ENCODE measurements around the gene DOK6.

DOK6 gene

DNA sequence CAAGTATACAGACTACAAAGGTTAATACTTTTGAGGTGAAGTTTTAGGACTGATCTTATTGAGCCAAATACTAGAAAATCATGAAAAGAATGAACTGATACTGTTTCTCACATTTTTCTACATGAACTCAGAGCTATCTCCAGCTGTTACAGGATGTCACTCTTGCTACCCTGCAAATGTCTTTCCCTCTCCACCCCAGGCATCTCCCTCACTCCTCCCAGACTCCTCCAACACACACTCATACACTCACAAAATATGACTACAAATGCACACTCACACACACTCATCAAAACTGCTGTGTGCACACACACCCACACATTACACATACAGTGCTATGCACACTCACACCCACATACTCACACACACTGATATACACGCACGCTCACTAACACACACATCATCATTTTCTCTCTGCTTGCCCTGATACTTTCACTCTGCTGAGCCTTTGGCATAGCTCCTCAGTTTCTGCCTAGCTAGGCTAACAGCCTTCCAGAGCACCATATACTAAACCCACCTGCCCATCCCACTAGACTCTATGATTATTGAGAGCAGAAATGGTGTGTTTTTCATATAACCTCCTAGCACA lies 273.7 kb downstream of the DOK6 start:
- no peak for TF ChIP-seq ZFX (IDR thresholded peaks at IDR 0.05)
- TF ChIP-seq, protein P1, sequence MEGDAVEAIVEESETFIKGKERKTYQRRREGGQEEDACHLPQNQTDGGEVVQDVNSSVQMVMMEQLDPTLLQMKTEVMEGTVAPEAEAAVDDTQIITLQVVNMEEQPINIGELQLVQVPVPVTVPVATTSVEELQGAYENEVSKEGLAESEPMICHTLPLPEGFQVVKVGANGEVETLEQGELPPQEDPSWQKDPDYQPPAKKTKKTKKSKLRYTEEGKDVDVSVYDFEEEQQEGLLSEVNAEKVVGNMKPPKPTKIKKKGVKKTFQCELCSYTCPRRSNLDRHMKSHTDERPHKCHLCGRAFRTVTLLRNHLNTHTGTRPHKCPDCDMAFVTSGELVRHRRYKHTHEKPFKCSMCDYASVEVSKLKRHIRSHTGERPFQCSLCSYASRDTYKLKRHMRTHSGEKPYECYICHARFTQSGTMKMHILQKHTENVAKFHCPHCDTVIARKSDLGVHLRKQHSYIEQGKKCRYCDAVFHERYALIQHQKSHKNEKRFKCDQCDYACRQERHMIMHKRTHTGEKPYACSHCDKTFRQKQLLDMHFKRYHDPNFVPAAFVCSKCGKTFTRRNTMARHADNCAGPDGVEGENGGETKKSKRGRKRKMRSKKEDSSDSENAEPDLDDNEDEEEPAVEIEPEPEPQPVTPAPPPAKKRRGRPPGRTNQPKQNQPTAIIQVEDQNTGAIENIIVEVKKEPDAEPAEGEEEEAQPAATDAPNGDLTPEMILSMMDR (conservative IDR thresholded peaks at IDR 0.05) = no peak
- no peak overlapping the region for H3K27ac ChIP-seq

DNA sequence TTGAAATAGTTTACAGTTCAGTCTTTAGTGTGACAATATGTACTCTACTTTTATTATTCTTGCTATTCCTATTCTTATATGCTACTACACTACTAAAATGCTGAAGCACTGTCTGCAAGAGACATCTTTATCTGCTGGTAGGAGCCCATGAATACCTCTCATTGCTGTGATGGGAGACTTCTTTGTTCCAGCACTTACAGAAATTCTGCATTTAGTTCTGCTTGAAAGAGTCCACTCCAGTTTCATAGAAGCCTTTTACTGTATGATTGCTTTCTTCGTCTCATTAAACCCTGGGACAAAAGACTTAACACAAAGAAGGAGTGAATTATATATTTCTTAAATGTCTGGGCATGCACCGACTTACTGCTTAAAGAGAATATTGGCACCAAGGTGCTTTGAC lies 274.3 kb downstream of the DOK6 start:
- no peak overlapping the region for H3K27ac ChIP-seq
- no peak for TF ChIP-seq ZFX (IDR thresholded peaks at IDR 0.05)
- TF ChIP-seq, protein P1 (conservative IDR thresholded peaks at IDR 0.05) = no peak

DNA sequence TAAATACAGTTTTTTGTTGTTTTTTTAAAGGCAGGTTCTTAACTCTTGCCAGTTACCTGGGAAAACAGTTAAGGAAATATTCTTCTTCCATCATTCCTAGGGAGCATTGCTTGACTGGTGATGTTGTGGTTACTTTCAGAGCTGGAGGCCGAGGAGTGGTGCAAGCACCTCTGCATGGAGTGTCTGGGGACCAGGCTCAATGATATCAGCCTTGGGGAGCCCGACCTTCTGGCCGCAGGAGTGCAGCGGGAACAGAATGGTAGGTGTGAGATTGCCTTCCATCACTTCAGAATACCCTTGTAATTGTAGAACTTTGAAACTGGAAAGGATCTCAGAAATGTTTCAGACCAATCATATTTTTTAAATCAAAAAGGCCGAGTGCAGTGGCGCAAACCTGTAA lies 276.9 kb downstream of the DOK6 start:
- no peak overlapping the region for H3K27ac ChIP-seq
- TF ChIP-seq ZFX (IDR thresholded peaks at IDR 0.05) = no peak
- TF ChIP-seq, protein P1 (conservative IDR thresholded peaks at IDR 0.05) = no peak

DNA sequence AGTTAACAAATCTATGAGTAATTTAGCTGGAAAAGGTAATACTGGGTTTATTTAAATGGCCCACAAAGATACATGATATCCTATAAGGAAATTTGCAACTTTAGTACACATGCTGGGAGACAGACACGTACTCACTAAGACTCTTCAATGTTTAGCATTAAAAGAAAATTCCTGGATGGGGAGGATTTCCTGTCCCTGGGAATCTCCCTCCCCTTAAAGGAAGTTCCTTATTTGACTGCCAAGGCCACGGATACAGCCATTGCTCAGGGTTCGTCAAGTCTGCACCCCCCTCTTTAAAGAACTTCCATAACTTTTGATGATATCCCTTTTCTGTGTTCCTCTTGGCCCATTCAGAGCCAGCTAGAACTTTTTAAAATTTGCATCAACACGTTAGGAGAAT lies 279.4 kb downstream of the DOK6 start:
- TF ChIP-seq, protein P1 (conservative IDR thresholded peaks at IDR 0.05) = no peak
- TF ChIP-seq ZFX (IDR thresholded peaks at IDR 0.05) = no peak
- no peak overlapping the region for H3K27ac ChIP-seq

DNA sequence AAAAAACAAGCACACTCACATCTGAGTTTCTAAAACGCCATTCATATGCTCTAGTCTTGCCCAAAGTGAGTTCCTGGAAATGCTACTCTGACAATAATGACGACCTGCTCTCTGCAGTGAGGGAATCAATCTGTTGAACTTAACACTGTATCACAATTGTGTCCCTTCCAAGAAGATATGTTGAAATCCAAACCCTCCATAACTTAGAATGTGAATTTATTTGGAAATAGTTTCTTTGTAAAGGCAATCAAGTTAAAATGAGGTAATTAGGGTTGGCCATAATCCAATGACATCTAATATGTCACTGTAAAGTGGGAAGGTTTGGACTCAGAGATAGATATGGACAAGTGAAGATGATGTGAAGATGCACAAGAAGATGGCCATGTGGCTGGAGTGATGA lies 282.5 kb downstream of the DOK6 start:
- TF ChIP-seq ZFX (IDR thresholded peaks at IDR 0.05) = no peak
- TF ChIP-seq, protein P1 (conservative IDR thresholded peaks at IDR 0.05) = no peak
- H3K27ac ChIP-seq = no peak overlapping the region

DNA sequence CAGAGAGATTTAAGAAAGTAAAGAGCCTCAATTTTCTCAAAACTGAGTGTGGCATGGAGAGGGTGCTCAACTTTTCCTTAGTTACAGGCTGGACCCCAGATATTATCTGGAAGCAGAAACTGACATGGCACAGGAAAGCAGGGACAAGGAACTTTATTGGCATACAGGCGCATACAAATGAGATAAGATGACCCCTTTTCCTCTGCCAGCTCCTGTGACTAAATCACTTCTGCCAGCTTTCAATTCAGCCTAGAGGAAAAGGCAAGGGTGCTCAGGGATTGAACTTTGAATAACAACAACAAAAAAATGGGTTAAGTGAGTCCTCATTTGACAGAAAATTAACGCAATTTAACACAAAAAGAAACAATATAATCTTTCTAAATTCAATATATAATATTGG lies 284.1 kb downstream of the DOK6 start:
- no peak overlapping the region for H3K27ac ChIP-seq
- no peak for TF ChIP-seq ZFX (IDR thresholded peaks at IDR 0.05)
- TF ChIP-seq, protein P1 (conservative IDR thresholded peaks at IDR 0.05) = no peak

DNA sequence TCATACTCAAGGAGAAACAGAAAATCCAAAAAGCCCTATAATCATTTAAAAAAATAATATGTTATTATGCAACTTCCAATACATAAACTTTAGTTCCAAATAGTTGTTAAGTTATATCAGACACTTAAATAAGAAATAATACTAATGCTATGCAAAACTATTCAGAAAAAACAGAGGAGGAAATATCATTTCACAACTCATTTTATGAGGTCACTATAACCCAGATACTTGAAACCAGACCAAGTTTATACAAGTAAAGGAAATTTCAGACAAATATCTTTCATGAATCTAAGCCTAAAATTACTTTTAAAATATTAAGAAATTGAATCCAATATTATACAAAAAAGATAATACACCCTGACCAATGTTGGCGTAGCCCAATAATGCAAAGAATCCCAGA lies 286.2 kb downstream of the DOK6 start:
- no peak overlapping the region for H3K27ac ChIP-seq
- no peak for TF ChIP-seq ZFX (IDR thresholded peaks at IDR 0.05)
- TF ChIP-seq, protein P1 (conservative IDR thresholded peaks at IDR 0.05) = no peak
